HTERT RPE-1 (cell line): ENCODE data around the gene DNAI1.
"Not testable (repeated sequence)": the region's sequence is repeated elsewhere in the genome, so short reads cannot be mapped to it uniquely, and the experiment has no call there.

Source experiments
- in situ Hi-C: fragments of 300-500 bp; cut with MboI; formaldehyde crosslinking; loops from 4 replicates; pipeline ENCODE4 v1.14.3; 2020; ENCODE audit warnings: low sequenced_read_pairs

DNAI1 gene

DNA sequence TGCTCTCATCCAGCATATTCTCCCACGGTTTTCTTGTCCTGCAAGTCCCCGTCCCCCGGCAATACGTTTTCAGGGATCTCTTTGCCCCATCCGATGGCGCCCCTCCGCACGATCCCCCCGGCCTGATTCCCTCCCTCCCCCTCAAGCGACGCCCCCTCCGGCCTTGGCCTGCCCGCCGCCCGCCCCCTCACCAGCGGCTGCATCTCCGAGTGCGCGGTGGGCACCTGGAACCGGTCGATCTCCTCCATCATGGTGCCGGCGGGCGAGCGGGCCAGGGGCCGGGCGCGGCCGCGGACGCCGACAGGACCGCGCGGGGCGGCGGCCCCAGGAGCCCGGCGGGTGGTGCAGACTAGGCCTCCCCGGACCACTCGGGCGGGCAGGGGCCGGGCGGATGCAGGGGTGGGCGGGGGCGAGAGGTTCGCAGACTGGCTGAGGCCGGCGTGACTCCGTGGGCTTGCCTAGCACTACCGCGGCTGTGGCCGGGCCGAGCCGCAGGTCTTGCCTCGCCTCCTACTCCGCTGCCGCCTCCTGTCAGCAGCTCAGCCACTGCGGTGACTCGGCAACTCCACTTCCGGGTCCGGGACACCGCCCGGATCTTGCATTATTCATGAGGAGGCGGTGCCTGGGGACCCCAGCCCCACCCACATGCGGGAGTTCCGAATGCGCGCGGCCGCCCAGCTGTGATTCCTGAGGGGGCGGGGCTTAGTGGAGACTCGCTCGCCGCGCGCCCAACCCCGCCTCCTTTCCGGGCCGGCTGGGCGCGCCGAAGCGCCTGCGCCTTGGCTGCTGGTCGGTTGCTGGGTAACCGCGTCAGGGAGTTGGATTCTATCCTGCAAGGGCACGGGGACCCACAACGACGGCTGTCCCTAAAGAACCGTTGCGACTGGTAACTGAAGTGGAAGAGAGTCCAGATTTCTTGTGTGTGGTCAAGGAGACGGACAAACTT is at the start of gene DNAI1, which contains the start of gene FAM219A:
TSS of gene DNAI1 (plus strand) at position 793 of the 946 bp plus-strand sequence. CDS start 201 bp downstream, outside the sequence.
TSS of gene FAM219A (minus strand) at position 558 of the 946 bp plus-strand sequence. CDS start at position 251, 307 bp downstream.
- in situ Hi-C loops, result no loop called here

GRCh38 chr9:34409154-34409553 is 49.5 kb upstream of the DNAI1 start:
- in situ Hi-C loops, result no loop called here

DNA sequence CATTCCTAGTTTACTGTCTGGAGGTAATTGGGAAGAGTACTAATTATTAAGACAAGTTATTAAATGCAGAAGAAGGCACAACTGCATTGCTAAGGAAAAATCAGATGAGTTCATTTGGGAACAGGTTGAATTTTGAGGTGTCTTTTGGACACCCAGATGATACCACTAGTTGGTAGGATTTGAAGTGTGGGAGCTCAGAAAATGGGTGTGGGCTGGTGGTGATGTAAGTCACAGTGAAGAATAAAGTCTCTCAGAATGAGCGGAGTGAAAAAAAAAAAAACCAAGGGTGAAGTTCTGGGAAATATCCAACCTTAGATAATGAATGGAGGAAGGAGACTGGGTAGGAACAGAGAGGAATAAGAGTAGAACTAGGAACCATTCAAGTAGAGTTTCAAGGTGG is 46.3 kb upstream of the DNAI1 start:
- in situ Hi-C loops, result no loop called here

GRCh38 chr9:34413231-34413852 is 45.3 kb upstream of the DNAI1 start:
- in situ Hi-C loops, result no loop called here

GRCh38 chr9:34417734-34418133 is 40.9 kb upstream of the DNAI1 start:
- in situ Hi-C loops, result no loop called here

DNA sequence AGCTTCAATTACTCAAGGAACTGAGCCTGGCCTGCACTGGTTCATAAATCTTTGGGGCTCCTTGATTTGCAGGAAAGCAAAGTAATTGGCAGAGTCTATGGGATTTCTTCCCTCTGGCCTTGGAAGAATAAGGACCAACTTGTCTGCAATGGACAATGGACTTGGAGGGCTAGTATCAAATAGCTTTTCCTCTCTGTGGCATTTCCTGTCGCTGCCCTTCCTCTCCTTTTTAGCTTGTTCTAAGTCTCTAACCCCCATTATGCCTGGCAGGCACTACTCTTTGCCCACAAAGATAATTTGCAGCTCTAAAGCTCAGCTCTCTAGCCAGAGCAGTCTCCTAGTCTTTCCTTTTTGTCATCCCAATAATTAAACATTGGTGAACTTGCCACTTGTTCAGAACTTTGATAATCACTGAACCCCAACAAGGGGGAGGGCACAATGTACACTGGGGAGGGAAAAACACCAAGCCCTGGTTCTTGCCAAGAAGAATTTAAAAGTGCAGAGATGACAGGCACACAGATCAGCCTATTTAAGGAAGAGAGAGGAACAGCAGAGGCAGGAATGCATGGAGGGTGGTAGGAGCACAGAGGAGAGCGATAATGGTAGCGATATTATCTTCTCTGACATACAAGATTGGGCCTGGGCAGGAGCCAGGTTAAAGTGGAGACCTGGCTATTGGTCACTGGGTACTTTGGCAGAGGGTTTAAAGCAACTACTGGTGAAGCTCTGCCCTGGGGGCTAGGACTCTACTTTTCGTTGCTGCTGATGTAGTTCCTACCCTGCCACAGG is 38.7 kb upstream of the DNAI1 start:
- in situ Hi-C loops, result no loop called here

GRCh38 chr9:34426347-34427074 is 32.1 kb upstream of the DNAI1 start:
- in situ Hi-C loops, result no loop called here

DNA sequence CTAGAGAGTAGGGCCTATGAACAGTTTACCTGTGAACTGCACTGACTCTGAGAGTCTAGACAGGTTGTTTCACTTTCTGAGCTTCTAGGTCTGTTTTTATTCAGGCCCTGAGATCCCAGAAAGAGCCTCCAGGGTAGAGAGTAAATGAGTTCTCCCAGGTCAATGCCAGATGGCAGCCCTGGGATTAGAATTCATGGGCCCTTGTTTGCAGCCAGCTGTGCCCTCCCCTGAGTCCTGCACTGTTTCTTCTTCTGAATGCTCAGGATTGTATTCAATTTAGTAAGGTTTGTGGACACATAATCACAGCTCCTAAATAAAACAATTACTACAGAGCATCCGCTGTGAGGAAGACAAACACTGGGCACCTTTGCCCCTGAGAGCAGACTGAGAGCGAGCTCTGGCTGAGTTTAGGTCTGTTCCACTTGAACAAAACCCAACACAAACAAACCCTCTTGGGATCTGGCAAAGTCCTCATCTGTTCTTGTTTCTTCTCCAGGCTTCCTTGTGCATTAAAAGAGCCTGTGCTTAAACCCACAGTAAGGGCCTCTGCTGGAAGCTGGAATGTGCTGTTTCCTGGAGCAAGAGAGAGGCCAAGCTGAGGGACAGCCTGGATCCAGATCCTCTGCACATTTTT is 30.2 kb upstream of the DNAI1 start:
- in situ Hi-C loops, result no loop called here

DNA sequence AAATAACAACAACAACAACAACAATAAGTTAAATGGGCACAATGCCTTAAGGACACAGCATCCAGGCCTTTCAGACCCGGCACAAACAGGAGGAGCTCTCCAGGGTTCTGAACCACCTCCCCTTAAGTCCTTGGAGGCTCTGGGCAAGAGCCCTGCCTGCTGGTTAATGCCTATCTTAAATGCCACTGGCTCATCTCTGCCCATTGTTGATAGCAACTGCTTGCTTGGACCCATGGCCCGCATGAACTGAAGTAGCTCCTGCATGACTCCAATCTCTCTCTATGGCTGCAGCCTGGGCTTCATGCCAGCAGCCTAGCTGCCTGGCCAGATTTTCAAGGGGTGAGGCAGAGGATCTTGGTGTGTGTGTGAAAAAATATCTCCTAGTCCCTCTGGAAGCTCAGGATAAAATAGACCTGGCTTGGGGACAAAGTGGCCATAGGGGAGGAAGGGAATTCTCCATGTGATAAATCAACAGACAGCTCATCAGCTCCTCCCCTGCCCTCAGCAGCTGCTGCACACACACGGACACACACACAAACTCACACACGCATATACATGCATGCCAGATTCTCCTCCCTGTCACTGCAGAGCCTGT is 27.7 kb upstream of the DNAI1 start:
- in situ Hi-C loops, result no loop called here

GRCh38 chr9:34431667-34432066 is 26.9 kb upstream of the DNAI1 start:
- in situ Hi-C loops, result no loop called here

DNA sequence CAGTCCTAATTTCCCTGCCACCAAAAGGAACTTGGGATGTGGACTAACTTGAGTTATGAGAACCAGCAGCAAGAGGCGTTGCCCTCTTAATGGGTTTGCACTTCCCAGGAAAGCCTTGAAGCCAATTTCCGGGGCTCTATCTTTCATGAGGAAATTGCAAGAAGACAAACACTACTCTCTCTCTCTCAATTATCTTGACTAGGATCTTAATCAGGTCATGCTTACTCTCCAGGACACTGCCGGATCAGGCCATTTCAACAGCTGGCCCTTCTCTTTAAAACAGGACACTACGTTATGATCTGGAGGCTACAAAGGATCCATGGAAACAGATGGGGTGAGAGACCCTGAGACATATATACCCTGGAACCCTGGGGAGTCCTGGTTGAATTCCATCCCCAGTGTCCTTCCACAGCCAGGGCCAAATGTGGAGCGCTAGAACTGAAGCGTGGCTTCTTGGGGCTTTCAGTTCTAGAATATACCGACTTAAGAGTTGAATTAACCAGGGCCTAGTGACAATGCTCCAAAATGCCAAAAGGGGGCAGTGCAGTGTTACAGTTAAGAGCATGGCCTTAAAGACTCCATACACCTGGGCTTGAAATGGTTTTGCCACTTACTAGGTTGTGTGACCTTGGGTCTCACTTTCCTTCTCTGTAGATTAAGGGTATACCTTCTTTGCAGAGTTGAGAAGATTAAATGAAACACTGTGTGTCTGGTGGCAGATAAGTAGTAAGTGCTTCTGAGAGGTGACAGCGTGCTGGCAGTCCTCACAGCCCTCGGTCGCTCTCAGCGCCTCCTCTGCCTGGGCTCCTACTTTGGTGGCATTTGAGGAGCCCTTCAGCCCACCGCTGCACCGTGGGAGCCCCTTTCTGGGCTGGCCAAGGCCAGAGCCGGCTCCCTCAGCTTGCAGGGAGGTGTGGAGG is 21.3 kb upstream of the DNAI1 start:
- in situ Hi-C loops, result no loop called here

DNA sequence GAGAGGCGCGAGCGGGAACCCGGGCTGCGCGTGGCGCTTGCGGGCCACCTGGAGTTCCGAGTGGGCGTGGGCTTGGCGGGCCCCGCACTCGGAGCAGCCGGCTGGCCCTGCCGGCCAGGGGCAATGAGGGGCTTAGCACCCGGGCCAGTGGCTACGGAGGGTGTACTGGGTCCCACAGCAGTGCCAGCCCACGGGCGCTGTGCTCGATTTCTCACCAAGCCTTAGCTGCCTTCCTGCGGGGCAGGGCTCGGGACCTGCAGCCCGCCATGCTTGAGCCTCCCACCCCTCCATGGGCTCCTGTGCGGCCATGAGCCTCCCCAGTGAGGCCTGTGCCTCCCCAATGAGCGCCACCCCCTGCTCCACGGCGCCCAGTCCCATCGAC is 20.7 kb upstream of the DNAI1 start:
- in situ Hi-C loops, result not testable (repeated sequence)

DNA sequence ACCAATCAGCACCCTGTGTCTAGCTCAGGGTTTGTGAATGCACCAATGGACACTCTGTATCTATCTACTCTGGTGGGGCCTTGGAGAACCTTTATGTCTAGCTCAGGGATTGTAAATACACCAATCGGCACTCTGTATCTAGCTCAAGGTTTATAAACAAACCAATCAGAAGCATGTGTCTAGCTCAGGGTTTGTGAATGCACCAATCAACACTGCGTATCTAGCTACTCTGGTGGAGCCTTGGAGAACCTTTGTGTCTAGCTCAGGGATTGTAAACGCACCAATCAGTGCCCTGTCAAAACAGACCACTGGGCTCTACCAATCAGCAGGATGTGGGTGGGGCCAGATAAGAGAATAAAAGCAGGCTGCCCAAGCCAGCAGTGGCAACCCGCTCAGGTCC is 20.1 kb upstream of the DNAI1 start:
- in situ Hi-C loops, result not testable (repeated sequence)

DNA sequence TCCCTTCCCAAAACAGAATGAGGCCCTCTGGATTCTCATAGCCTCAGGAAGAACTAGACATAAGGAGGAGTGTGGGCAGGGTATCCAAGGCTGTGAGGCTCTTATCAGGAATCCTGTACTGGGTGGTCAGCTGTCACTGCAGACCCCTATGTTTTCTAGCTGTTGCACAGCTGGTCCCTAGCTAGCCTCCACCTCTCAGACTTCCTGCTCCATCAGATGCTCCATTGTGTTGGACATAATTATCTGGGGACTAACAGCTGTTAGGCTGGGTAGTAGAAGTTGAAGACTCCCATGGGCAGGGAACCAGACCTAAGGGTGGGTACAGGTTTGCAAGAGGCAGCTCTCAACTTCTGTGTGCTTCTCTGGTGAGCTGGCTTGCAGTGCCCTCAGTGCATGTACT is 18.6 kb upstream of the DNAI1 start:
- in situ Hi-C loops, result no loop called here

DNA sequence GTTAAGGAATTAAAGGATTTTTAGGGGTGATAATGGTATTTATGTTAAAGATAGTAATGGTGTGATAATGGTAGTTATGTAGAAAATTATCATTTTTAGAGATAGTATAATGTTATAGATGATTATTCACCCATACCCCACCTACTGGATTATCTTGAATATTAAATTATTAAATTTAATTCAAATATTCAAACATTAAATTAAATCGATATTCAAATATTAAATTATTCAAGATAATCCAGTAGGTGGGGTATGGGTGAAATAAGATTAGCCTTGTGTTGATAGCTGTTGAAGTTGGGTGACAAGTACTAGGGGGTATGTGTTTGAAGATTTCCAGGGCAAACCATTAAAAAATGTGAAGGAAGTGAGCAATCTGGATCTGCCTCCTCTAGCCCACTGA is 15.8 kb upstream of the DNAI1 start:
- in situ Hi-C loops, result no loop called here

GRCh38 chr9:34443533-34443932 is 15.1 kb upstream of the DNAI1 start:
- in situ Hi-C loops, result no loop called here

GRCh38 chr9:34443976-34444375 is 14.6 kb upstream of the DNAI1 start:
- in situ Hi-C loops, result no loop called here

DNA sequence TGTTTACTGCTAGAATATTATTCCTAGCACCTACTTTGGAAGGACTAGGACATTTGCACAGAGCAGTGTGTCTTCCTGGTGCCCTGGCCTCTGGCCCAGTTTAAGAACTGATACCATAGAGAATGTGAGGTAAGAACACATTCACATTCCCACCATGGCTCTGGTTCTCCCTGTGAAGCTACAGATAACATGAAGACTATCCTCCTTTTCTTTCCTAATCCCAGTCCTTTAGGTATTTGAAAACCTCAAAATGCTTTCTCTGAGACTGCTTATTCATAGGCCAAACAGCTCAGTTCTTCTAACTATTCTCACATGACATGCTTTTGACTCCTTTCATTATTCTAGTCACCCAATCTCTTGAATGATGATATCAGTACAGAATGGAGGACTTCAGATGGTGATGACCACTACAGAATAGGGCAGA is 12.1 kb upstream of the DNAI1 start:
- in situ Hi-C loops, result no loop called here

GRCh38 chr9:34446951-34447350 is 11.7 kb upstream of the DNAI1 start:
- in situ Hi-C loops, result no loop called here
